ENCODE data around the gene SP100.

The SP100 gene

DNA sequence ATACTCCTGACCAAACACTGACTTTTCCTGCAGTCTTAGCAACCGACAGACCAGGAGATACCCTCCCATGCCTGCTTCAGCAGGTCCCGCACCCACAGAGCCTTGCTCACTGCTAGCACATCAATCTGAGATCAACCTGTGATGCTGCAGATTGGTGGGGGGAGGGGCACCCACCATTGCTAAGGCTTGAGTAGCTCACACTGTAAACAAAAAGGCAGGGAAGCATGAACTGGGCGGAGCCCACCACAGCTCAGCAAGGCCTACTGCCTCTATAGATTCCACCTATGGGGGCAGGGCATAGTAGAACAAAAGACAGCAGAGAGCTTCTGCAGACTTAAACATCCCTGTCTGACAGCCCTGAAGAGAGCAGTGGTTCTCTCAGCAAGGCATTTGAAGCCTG, 109.7 kb downstream of the SP100 start:
- H3K27ac ChIP-seq (ENCODE audit: low read length, poor library complexity, severe bottlenecking), result no peak overlapping the region
- H3K4me3 ChIP-seq (ENCODE audit: insufficient read depth in 1 of 2, low read depth in 1 of 2, low read length in 2 of 2), result peak overlapping the region in 1 of 2 experiments; percentile 3
- H2BK12ac ChIP-seq (ENCODE audit: low read length in 2 of 2), result no peak overlapping the region
- no peak overlapping the region for H2BK120ac ChIP-seq (ENCODE audit: low read depth, low read length)
- no peak overlapping the region for H3K4ac ChIP-seq (ENCODE audit: low read depth in 1 of 2, low read length in 2 of 2)
- no peaks in the 10 kb centered on the region for H3K27me3 ChIP-seq (ENCODE audit: control insufficient read depth in 1 of 2, insufficient read depth in 1 of 2, low read length in 2 of 2)
- no peak overlapping the region for H2BK5ac ChIP-seq (ENCODE audit: low read depth, low read length, poor library complexity, severe bottlenecking)
- H3K18ac ChIP-seq (ENCODE audit: low read depth in 1 of 2, low read length in 2 of 2), result no peak overlapping the region
- H3K9ac ChIP-seq (ENCODE audit: low read length), result no peak overlapping the region
- no peak overlapping the region for H2AFZ ChIP-seq (ENCODE audit: low read depth, low read length)
- no peak overlapping the region for H4K91ac ChIP-seq (ENCODE audit: low read length)
- 100% methylated on average over 2 of the region's 3 CpGs for WGBS
- H3K9me3 ChIP-seq (ENCODE audit: control insufficient read depth, low read length), result peaks cover 55% of the 10 kb centered on the region
- H3K23ac ChIP-seq (ENCODE audit: low read length in 2 of 2), result no peak overlapping the region
- H2BK15ac ChIP-seq (ENCODE audit: low read depth, poor library complexity, severe bottlenecking), result no peak overlapping the region
- no peak overlapping the region for H3K4me2 ChIP-seq (ENCODE audit: low read length, poor library complexity, severe bottlenecking)
- DNase-seq, result no peak
- H3K4me1 ChIP-seq (ENCODE audit: control insufficient read depth, insufficient read depth, low read depth, low read length), result no peaks in the 10 kb centered on the region
- H3K14ac ChIP-seq (ENCODE audit: low read length in 2 of 2), result no peak overlapping the region
- no peaks in the 10 kb centered on the region for H3K79me1 ChIP-seq (replicated peaks; ENCODE audit: low read length, poor library complexity, severe bottlenecking)
- no peak overlapping the region for H2AK5ac ChIP-seq (ENCODE audit: low read length, severe bottlenecking)
- peaks cover 5 to 32% of the 10 kb centered on the region in 2 experiments for H3K36me3 ChIP-seq (ENCODE audit: control insufficient read depth in 1 of 2, insufficient read depth in 2 of 2, low read depth in 1 of 2, low read length in 2 of 2)
- no peak overlapping the region for H4K8ac ChIP-seq (ENCODE audit: low read length)

DNA sequence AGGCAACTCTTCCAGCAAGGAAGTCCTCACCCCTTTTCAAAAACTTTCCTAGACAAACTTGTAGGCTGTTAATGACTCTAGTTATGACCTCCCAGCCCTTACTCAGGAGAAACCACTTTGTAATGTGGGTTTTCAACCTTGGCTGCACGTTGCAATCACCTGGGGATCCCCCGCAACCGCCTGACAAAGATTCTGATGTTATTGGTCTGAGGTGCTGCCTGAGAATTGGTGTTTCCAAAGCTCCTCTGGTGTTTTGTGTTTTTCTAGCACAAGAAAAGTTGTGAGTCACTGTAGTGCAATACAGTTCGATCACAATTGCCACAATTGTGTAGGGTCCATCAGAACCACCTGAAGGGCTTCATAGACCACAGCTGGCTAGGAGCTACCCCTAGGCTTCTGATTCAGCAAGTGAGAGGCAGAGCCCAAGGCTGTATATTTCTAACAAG, 121.6 kb downstream of the SP100 start:
- 77% methylated on average over 4 of the region's 4 CpGs for WGBS
- H3K4me2 ChIP-seq (ENCODE audit: low read length, poor library complexity, severe bottlenecking), result no peak overlapping the region

DNA sequence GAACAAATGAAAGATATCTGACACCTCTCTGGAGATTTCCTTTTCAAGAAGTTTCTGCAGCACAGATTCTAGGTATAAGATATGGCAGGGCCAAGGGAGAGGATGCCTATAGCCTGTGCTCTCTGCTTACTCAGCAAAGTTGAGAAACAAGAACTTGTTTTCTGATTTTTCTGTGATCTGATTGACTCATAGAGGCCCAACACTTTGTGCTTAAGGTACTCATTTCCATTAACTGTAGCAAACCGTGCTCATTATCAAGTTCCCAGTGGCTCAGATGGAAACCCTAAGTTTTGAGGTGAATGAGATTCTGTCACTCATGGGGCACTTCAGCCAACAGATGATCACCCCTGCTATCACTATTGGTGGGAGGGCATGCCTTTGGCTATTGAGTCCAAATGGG, 124.3 kb downstream of the SP100 start:
- Histone ChIP-seq H3K9me3 (ENCODE audit: control insufficient read depth, low read length) (peaks cover 10% of the 10 kb centered on the region), H2BK15ac (ENCODE audit: low read depth, poor library complexity, severe bottlenecking) (no peak overlapping the region), H3K4me1 (ENCODE audit: control insufficient read depth, insufficient read depth, low read depth, low read length) (no peaks in the 10 kb centered on the region), H2BK12ac (ENCODE audit: low read length in 2 of 2) (no peak overlapping the region), H3K23ac (ENCODE audit: low read length in 2 of 2) (no peak overlapping the region), H3K36me3 (ENCODE audit: control insufficient read depth in 1 of 2, insufficient read depth in 2 of 2, low read depth in 1 of 2, low read length in 2 of 2) (peaks cover 0 to 58% of the 10 kb centered on the region in 2 experiments), H3K4me2 (ENCODE audit: low read length, poor library complexity, severe bottlenecking) (no peak overlapping the region), H3K14ac (ENCODE audit: low read length in 2 of 2) (no peak overlapping the region), H3K9ac (ENCODE audit: low read length) (no peak overlapping the region), H4K91ac (ENCODE audit: low read length) (no peak overlapping the region), H3K27ac (ENCODE audit: low read length, poor library complexity, severe bottlenecking) (no peak overlapping the region), H2BK5ac (ENCODE audit: low read depth, low read length, poor library complexity, severe bottlenecking) (no peak overlapping the region), H3K4me3 (ENCODE audit: insufficient read depth in 1 of 2, low read depth in 1 of 2, low read length in 2 of 2) (no peak overlapping the region), H3K27me3 (ENCODE audit: control insufficient read depth in 1 of 2, insufficient read depth in 1 of 2, low read length in 2 of 2) (no peaks in the 10 kb centered on the region), H2BK120ac (ENCODE audit: low read depth, low read length) (no peak overlapping the region), H2AFZ (ENCODE audit: low read depth, low read length) (no peak overlapping the region), H2AK5ac (ENCODE audit: low read length, severe bottlenecking) (no peak overlapping the region), H3K4ac (ENCODE audit: low read depth in 1 of 2, low read length in 2 of 2) (no peak overlapping the region), H3K79me1 (replicated peaks; ENCODE audit: low read length, poor library complexity, severe bottlenecking) (no peaks in the 10 kb centered on the region), H4K8ac (ENCODE audit: low read length) (no peak overlapping the region), H3K18ac (ENCODE audit: low read depth in 1 of 2, low read length in 2 of 2) (no peak overlapping the region)
- WGBS, result 73% methylated on average over 1 of the region's 1 CpG
- no peak for DNase-seq

More for the DNA sequence above, 121.6 kb downstream of the SP100 start:
- Histone ChIP-seq H3K23ac (ENCODE audit: low read length in 2 of 2) (no peak overlapping the region), H2BK120ac (ENCODE audit: low read depth, low read length) (no peak overlapping the region), H3K4me3 (ENCODE audit: insufficient read depth in 1 of 2, low read depth in 1 of 2, low read length in 2 of 2) (no peak overlapping the region), H3K9ac (ENCODE audit: low read length) (no peak overlapping the region), H3K4ac (ENCODE audit: low read depth in 1 of 2, low read length in 2 of 2) (no peak overlapping the region), H3K18ac (ENCODE audit: low read depth in 1 of 2, low read length in 2 of 2) (no peak overlapping the region), H3K36me3 (ENCODE audit: control insufficient read depth in 1 of 2, insufficient read depth in 2 of 2, low read depth in 1 of 2, low read length in 2 of 2) (peaks cover 0 to 34% of the 10 kb centered on the region in 2 experiments), H3K27me3 (ENCODE audit: control insufficient read depth in 1 of 2, insufficient read depth in 1 of 2, low read length in 2 of 2) (no peaks in the 10 kb centered on the region), H3K79me1 (replicated peaks; ENCODE audit: low read length, poor library complexity, severe bottlenecking) (no peaks in the 10 kb centered on the region), H2AK5ac (ENCODE audit: low read length, severe bottlenecking) (no peak overlapping the region), H2BK5ac (ENCODE audit: low read depth, low read length, poor library complexity, severe bottlenecking) (no peak overlapping the region), H3K14ac (ENCODE audit: low read length in 2 of 2) (no peak overlapping the region), H4K8ac (ENCODE audit: low read length) (no peak overlapping the region), H4K91ac (ENCODE audit: low read length) (no peak overlapping the region), H2BK15ac (ENCODE audit: low read depth, poor library complexity, severe bottlenecking) (no peak overlapping the region), H3K9me3 (ENCODE audit: control insufficient read depth, low read length) (no peaks in the 10 kb centered on the region), H3K4me1 (ENCODE audit: control insufficient read depth, insufficient read depth, low read depth, low read length) (no peaks in the 10 kb centered on the region), H2AFZ (ENCODE audit: low read depth, low read length) (no peak overlapping the region), H2BK12ac (ENCODE audit: low read length in 2 of 2) (no peak overlapping the region), H3K27ac (ENCODE audit: low read length, poor library complexity, severe bottlenecking) (no peak overlapping the region)
- no peak for DNase-seq

DNA sequence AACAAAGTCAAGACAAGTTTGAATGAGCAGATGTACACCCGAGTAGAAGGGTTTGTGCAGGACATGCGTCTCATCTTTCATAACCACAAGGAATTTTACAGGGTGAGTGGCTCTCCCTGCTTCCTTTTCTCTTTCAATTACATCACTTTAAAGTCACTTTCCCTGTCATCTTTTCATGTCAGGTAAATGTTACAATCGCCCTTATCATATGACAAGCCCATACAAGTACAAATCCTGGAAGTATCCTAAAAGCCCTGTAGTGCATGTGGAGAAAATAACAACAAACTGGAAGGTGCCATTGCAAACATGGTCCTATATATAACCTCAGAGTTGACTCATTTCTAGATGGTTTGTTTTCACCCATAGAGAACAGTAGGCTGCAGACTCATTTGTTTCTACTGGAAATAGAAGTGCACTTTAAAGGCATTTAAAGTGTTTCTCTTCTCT, 126.0 kb downstream of the SP100 start:
- Histone ChIP-seq H3K79me1 (replicated peaks; ENCODE audit: low read length, poor library complexity, severe bottlenecking) (no peaks in the 10 kb centered on the region), H3K4me2 (ENCODE audit: low read length, poor library complexity, severe bottlenecking) (no peak overlapping the region), H2AFZ (ENCODE audit: low read depth, low read length) (no peak overlapping the region), H4K91ac (ENCODE audit: low read length) (no peak overlapping the region), H2BK5ac (ENCODE audit: low read depth, low read length, poor library complexity, severe bottlenecking) (no peak overlapping the region), H3K4me3 (ENCODE audit: insufficient read depth in 1 of 2, low read depth in 1 of 2, low read length in 2 of 2) (no peak overlapping the region), H3K4me1 (ENCODE audit: control insufficient read depth, insufficient read depth, low read depth, low read length) (no peaks in the 10 kb centered on the region), H3K4ac (ENCODE audit: low read depth in 1 of 2, low read length in 2 of 2) (no peak overlapping the region), H3K23ac (ENCODE audit: low read length in 2 of 2) (no peak overlapping the region), H4K8ac (ENCODE audit: low read length) (no peak overlapping the region), H2BK15ac (ENCODE audit: low read depth, poor library complexity, severe bottlenecking) (no peak overlapping the region), H3K27me3 (ENCODE audit: control insufficient read depth in 1 of 2, insufficient read depth in 1 of 2, low read length in 2 of 2) (no peaks in the 10 kb centered on the region), H3K18ac (ENCODE audit: low read depth in 1 of 2, low read length in 2 of 2) (no peak overlapping the region), H3K27ac (ENCODE audit: low read length, poor library complexity, severe bottlenecking) (no peak overlapping the region), H3K9me3 (ENCODE audit: control insufficient read depth, low read length) (peaks cover 10% of the 10 kb centered on the region), H3K14ac (ENCODE audit: low read length in 2 of 2) (no peak overlapping the region), H2AK5ac (ENCODE audit: low read length, severe bottlenecking) (no peak overlapping the region), H3K36me3 (ENCODE audit: control insufficient read depth in 1 of 2, insufficient read depth in 2 of 2, low read depth in 1 of 2, low read length in 2 of 2) (peaks cover 0 to 58% of the 10 kb centered on the region in 2 experiments), H2BK12ac (ENCODE audit: low read length in 2 of 2) (no peak overlapping the region), H2BK120ac (ENCODE audit: low read depth, low read length) (no peak overlapping the region), H3K9ac (ENCODE audit: low read length) (no peak overlapping the region)
- 65% methylated on average over 3 of the region's 3 CpGs for WGBS
- no peak for DNase-seq

All from mesenchymal stem cell (in vitro differentiated cells and primary cell).